Skin epidermis (tissue), 12 donors: ENCODE measurements around the gene ZSCAN25.
"Not testable (repeated sequence)": the region's sequence is repeated elsewhere in the genome, so short reads cannot be mapped to it uniquely, and the experiment has no call there.

ENCODE experiments used
- H3K27ac ChIP-seq, 21 experiments: fragments of 200-600 bp; sonication (generic) in 11 of 21; one replicate each; pipeline ENCODE4 v1.5.0; 2020; ENCODE audit warnings: mild to moderate bottlenecking in 3 of 21, inconsistent platforms in 2 of 21, moderate library complexity in 2 of 21
- H3K4me3 ChIP-seq, 7 experiments: fragments of 200-600 bp; sonication (generic) in 2 of 7; one replicate each; pipeline ENCODE4 v1.5.0; 2020; ENCODE audit warnings: inconsistent platforms in 2 of 7, mild to moderate bottlenecking in 2 of 7, moderate library complexity in 1 of 7

The ZSCAN25 gene

GRCh38 chr7:99639267-99639666 is 22.5 kb downstream of the ZSCAN25 start:
- no peak overlapping the region for H3K27ac ChIP-seq
- no peak overlapping the region for H3K4me3 ChIP-seq

- no peak overlapping the region for H3K4me3 ChIP-seq
- no peak overlapping the region for H3K27ac ChIP-seq
Observed at GRCh38 chr7:99642027-99642426, 25.3 kb downstream of the ZSCAN25 start.

- Histone ChIP-seq H3K4me3 (no peak overlapping the region), H3K27ac (no peak overlapping the region)
Observed at GRCh38 chr7:99643464-99643863, 26.7 kb downstream of the ZSCAN25 start.

- Histone ChIP-seq H3K27ac (no peak overlapping the region), H3K4me3 (no peak overlapping the region)
Observed at GRCh38 chr7:99644431-99644830, 27.7 kb downstream of the ZSCAN25 start.

- Histone ChIP-seq H3K27ac (no peak overlapping the region), H3K4me3 (no peak overlapping the region)
Observed at GRCh38 chr7:99645590-99645989, 28.8 kb downstream of the ZSCAN25 start.

- H3K27ac ChIP-seq = no peak overlapping the region
Observed at GRCh38 chr7:99648843-99649242, 32.1 kb downstream of the ZSCAN25 start.

GRCh38 chr7:99651290-99651689 is 34.5 kb downstream of the ZSCAN25 start:
- no peak overlapping the region for H3K27ac ChIP-seq
- H3K4me3 ChIP-seq = no peak overlapping the region

More at GRCh38 chr7:99648843-99649242, 32.1 kb downstream of the ZSCAN25 start:
- H3K4me3 ChIP-seq = no peak overlapping the region

- Histone ChIP-seq H3K4me3 (no peak overlapping the region), H3K27ac (no peak overlapping the region)
Observed at GRCh38 chr7:99652671-99653070, 35.9 kb downstream of the ZSCAN25 start.

- not testable (repeated sequence) for H3K4me3 ChIP-seq, H3K27ac ChIP-seq
Observed at GRCh38 chr7:99653269-99653668, 36.5 kb downstream of the ZSCAN25 start.

GRCh38 chr7:99653754-99654153 is 37.0 kb downstream of the ZSCAN25 start:
- Histone ChIP-seq H3K4me3 (no peak overlapping the region), H3K27ac (no peak overlapping the region)

- not testable (repeated sequence) for H3K27ac ChIP-seq, H3K4me3 ChIP-seq
Observed at GRCh38 chr7:99654626-99655025, 37.9 kb downstream of the ZSCAN25 start.

- H3K4me3 ChIP-seq, H3K27ac ChIP-seq: not testable (repeated sequence)
Observed at GRCh38 chr7:99657879-99658278, 41.1 kb downstream of the ZSCAN25 start.

GRCh38 chr7:99665312-99666012 is 48.7 kb downstream of the ZSCAN25 start:
- Histone ChIP-seq H3K4me3 (no peak overlapping the region), H3K27ac (no peak overlapping the region)

- H3K27ac ChIP-seq = no peak overlapping the region
- H3K4me3 ChIP-seq = no peak overlapping the region
Observed at GRCh38 chr7:99666013-99666395, 49.3 kb downstream of the ZSCAN25 start.

GRCh38 chr7:99667179-99667578 is 50.4 kb downstream of the ZSCAN25 start:
- Histone ChIP-seq H3K27ac (no peak overlapping the region), H3K4me3 (no peak overlapping the region)

- H3K27ac ChIP-seq = no peak overlapping the region
Observed at GRCh38 chr7:99668541-99668940, 51.8 kb downstream of the ZSCAN25 start.

GRCh38 chr7:99669782-99670181 is 53.0 kb downstream of the ZSCAN25 start:
- Histone ChIP-seq H3K27ac (no peak overlapping the region), H3K4me3 (no peak overlapping the region)

More at GRCh38 chr7:99668541-99668940, 51.8 kb downstream of the ZSCAN25 start:
- no peak overlapping the region for H3K4me3 ChIP-seq

GRCh38 chr7:99672573-99672972 is 55.8 kb downstream of the ZSCAN25 start:
- H3K27ac ChIP-seq = no peak overlapping the region
- no peak overlapping the region for H3K4me3 ChIP-seq

- H3K4me3 ChIP-seq = no peak overlapping the region
- no peak overlapping the region for H3K27ac ChIP-seq
Observed at GRCh38 chr7:99674995-99675742, 58.4 kb downstream of the ZSCAN25 start.

- H3K4me3 ChIP-seq = no peak overlapping the region
- H3K27ac ChIP-seq = no peak overlapping the region
Observed at GRCh38 chr7:99677013-99677647, 60.4 kb downstream of the ZSCAN25 start.

GRCh38 chr7:99677648-99678045 is 60.9 kb downstream of the ZSCAN25 start:
- no peak overlapping the region for H3K4me3 ChIP-seq
- no peak overlapping the region for H3K27ac ChIP-seq
